NCI-H1436 treated with DMSO at 0.1 percent for 48 hours (cell line): ENCODE measurements around the gene DCHS2.

Experiments used
- DNase-seq: peaks from one replicate; lab custom pipeline; 2025; lab: John Stamatoyannopoulos, UW

The DCHS2 gene, protein sequence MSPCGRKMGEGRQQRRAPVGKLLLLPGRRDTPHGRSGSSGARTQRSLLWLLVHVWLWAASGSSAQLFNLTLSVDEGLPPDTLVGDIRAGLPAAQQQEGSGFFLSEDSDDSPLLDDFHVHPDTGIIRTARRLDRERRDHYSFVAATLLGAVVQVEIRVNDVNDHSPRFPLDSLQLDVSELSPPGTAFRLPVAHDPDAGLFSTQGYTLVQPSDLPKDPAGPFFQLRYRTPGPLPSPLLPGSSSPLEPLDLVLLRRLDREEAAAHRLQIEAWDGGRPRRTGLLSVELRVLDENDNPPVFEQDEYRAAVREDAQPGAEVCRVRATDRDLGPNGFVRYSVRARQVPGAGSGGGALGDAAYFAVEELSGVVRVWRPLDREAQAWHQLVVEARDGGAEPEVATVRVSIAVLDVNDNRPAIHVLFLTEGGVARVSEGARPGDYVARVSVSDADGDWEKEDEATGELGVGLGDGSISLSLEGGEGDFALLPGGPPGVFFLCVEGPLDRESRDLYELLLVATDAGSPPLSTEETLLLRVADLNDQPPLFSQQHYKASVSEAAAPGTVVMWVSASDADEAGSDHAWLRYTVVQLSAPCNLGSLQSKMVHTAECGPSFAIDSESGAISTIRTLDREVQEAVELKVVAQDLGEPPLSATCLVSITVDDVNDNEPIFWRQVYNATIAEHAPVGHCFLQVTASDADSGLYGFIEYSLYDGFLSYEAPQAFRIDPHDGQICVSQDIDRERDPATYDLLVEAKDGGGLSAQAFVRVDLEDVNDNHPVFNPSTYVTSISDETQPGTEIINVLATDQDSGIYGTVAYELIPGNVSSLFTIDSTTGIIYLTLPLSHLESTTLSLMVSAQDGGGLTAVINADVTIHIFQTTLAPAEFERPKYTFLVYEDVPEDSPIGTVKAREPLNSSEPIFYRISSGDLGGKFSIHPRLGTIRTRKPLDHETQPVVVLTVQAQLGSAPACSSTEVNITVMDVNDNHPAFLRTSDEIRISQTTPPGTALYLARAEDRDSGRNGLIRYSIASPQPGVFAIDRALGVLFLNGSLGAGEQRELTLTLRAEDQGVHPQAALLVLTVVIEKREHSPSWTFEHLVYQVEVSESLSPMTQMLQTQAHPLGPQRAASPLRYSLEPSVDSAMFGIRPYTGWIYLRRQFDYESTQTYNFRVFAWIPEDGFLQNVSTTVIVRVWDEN (N-terminal part only)

DNA sequence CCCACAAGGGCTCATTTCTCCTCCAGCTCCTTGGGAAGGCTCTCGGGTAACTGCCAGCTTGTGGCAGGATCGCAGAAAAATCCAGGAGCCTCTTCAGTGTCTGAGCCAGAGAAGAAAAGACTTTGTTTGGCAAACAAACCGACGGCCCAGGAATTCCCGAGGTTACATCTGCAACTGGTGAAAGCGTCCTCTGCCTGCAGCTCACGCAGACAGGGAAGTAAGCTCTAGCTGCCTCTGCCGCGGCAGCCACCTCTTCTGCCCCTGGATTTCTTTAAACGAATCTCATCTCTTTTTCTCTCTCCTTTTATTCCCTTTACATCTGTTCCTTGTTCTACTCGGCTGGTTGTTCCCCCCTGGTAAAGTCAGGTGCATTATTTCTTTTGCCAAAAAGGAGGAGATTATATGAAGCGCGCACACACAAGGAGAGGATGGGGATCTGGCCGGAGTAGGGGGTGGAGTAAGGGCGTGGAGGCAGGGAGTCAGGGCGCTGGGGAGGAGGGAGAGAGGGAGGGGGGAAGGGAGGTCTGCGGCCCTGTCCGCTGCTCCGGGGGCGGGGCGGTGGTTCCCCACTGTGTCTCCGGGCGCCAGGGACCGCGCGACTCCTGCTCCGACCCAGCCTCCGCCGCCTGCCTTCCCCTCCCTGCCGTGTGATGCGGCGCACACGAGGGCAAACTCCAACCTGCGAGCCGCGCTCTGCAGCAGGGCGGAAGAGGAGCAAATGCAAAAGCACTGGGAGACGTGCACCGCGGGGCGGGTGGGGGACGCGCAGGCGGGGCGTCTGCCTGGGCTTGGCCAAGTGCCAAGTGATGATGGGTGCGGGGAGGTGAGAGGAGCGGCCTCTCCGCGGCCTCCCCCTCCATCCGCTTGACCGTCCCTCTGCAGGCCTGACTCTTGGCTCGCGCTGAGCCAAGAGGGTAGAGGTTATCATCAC, at the start of gene DCHS2:
TSS of gene DCHS2 (minus strand) at position 459 of the 931 bp plus-strand sequence. CDS start at position 15, 444 bp downstream.
- no peak for DNase-seq

- no peak for DNase-seq
These were observed 42.7 kb upstream of the DCHS2 start for GRCh38 chr4:154534296-154534695.

DNA sequence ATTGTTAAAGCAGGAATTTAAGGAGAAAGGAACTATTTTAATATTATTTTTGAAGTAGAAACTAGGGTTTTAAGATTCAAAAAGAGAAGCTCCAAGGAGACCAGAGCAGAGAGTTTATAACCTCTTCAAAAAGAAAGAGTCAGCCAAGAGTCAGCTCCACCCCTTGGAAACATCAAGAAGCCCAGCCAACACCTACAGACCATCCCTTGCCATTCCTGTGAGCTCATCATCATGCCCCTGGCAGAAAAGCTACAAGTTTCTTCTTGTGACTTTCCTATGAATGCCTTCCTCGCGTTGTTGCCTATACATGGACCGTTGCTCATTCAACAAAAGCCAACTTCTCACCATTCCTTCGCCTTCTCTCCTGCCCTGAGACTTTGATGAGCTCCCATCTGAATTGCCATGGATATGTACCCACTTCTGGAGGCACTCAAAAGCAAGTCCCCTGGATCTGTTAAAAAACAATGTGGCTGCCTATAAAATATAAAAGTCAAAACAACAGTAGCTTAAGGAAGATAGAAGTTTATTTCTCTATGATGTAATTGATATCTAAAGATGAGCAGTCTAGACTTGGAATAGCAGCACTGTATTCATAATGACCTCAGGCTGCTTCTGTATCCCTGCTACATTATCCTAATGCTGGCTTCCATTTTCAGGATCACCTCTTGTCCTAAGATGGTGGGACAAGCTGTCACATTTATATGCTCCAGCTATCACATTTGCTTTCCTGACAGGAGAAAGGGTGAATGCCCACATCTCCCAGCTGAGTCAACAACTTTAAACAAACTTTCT, 38.3 kb upstream of the DCHS2 start:
- no peak for DNase-seq

GRCh38 chr4:154528869-154529268, 37.3 kb upstream of the DCHS2 start:
- no peak for DNase-seq

GRCh38 chr4:154527308-154527707, 35.7 kb upstream of the DCHS2 start:
- DNase-seq = no peak

GRCh38 chr4:154526151-154526550, 34.6 kb upstream of the DCHS2 start:
- no peak for DNase-seq

- no peak for DNase-seq
These were observed 30.0 kb upstream of the DCHS2 start for GRCh38 chr4:154521607-154522006.

DNA sequence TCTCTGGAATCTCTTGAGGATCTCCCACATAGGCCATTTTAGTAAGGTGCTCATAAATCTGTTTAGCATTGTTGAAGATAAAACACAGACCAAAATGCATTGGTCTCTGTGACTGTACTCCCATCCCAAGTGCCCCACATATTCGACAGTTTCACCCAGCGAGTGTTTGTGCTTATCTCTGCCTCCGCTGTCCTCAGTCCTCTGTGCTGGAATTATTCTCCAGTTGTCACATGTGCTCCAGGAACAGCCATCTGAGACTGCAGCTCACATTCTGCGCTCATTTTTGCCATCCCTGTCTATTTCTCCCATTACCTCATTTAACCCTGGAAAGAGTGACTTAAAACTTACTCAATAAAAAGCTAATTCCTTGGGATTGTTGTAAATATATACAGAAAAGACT, 27.6 kb upstream of the DCHS2 start:
- no peak for DNase-seq

DNA sequence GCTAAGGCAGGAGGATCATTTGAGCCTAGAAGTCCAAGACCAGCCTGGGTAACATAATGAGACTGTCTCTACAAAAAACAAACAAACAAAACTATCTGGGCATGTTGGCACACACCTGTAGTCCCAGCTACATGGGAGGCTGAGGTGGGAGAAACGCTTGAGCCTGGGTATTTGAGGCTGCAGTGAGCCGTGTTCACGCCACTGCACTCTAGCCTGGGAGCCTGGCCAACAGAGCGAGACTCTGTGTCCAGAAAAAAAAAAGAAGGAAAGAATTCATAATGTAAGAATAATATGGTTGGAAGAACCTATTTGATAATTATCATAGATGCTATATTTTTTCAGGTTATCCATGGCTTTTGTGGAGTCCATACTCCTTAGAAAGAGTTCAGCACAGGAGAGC, 26.0 kb upstream of the DCHS2 start:
- DNase-seq = no peak

GRCh38 chr4:154516318-154517029, 24.9 kb upstream of the DCHS2 start:
- no peak for DNase-seq

DNA sequence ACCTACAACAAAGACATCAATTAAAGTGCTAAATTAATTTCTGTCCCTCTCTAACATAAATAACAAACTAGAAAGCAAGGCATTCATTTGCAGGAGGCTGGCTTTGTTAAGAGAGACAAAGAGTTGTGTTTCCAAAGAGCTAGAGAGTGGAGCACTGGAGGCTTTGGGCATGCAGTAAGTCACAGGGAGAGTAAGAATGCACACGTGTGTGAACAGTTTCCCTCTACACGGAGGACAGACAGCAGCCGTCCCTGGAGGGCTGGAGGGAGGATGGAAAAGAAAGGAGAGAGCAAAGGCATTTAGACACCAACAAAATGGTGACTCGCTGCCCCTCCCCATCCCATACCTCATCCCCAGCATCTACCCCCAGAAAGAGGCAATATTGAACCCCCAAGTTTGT, 20.4 kb upstream of the DCHS2 start:
- no peak for DNase-seq

DNA sequence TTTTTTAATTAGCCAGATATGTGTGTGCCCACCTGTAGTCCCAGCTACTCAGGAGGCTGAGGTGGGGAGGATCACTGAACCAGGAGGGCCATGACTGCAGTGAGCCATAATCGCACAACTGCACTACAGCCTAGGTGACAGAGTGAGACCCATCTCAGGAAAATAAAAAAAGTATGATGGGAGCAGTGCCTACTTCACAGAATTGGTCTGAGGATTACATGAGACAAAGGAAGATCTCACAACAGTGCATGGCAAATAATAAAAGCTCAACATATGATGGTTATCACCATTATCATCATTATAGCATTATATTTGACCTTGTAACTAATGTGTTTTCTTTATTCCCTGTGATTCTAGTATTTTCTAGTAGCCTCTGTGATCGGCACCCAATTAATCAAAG, 19.9 kb upstream of the DCHS2 start:
- DNase-seq = no peak

GRCh38 chr4:154507156-154507555, 15.6 kb upstream of the DCHS2 start:
- no peak for DNase-seq

DNA sequence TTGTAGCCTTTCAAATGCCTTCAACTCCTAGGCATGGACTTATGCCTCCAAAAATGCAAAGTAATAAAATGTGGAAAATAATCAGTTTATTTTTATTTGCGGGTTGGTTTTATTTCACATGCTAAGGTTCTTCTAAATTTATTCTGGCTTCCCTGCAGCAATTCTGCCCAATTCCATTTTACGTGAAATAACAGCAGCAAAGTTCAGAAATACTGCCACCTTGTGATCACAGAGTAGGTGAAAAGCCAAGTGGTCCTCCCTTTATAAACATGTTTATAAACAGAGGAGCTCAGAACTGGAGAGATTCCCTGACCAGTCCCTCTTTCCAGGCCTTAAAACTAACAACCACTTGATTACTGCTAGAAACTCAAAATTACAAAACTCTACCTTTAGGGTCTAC, 14.7 kb upstream of the DCHS2 start:
- DNase-seq = no peak

DNA sequence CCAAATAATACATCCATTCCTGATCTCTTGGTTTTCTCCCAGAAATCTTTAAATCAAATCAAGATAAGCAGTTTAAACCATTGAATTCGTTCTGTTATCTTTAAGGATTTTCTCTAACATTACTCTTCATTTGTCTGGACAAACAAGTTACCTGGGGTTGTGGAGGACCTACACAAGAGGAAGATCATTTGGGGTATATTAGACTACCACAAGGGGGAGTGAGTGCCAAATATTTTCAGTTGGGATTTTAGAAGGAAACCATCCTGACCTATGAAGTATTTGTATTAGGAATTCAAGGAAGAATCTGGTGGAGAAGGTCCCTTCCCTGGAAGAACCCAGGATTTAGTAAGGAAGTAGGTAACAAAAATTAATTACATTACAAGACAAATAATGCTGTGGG, 12.0 kb upstream of the DCHS2 start:
- no peak for DNase-seq

- DNase-seq = no peak
These were observed 10.5 kb upstream of the DCHS2 start for GRCh38 chr4:154502111-154502510.

DNA sequence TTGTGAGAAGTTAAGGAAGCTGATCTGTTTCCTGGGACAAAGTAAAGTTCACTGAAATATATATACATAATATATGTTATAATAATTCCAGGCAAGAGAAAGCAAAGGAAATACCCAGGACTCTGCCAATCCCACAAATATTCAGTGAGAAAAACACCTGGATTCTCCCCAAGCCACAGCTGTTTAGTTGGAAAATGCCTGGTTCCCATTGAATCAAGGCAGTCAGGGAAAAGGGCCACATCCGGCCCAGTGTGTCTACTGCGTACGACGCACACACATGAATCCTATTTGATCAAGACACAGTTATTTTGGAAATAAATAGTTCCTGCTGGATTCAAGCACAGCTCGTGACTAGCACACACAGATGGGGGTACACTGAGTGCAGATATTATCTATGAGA, 6.3 kb upstream of the DCHS2 start:
- no peak for DNase-seq

DNA sequence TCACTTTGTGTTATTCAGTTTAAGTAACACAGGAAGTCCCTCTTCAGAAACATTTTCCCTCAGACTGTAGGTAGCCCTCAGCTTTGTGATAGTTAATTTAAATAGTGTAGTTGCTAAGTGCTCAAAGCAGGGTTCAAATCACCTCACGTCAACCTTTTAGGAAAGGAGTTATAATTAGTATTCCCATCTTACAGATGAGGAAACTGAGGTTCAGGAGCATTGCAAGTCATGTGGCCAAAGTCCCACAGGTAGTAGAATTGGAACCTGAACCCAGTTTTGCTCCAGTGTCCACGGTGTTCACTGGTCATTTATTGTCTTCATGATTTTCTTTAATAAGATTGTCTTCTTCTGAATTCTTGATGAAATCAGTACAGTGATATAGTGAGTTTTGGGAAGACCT, 4.3 kb upstream of the DCHS2 start:
- DNase-seq = no peak

DNA sequence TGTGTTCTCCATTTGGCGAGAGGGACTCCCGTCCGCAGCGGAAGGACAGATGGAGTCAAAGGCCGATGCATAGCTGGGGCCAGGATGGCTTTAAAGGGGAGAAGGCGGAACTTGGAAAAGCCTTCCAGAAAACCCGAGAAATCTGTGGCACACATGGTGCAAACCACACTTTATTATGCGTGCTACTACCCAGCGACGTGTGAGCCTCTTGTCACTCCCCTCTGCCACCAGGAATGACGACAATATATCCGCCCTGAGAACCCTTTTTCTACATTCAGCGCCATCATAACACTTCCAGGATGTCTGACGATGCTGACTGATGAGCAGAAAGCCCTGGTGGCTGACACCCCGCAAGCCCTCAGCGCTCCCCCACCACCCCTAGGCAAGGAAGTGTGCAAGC, 689 bp upstream of the DCHS2 start:
- no peak for DNase-seq
